Activated CD8-positive, alpha-beta memory T cell treated with anti-CD3 and anti-CD28 coated beads, Interleukin-2, amount 50 U/mL, for 24 hours (primary cell): ENCODE results near the gene EME2.
"Not testable (repeated sequence)": the region's sequence is repeated elsewhere in the genome, so short reads cannot be mapped to it uniquely, and the experiment has no call there.

Source experiments
- DNase-seq: peaks from one replicate; pipeline ENCODE4 v3.0.0-alpha.2; 2020; ENCODE audit errors: extremely low read depth

The EME2 gene

GRCh38 chr16:1791256-1791942, 18.8 kb downstream of the EME2 start:
- no peak for DNase-seq

- no peak for DNase-seq
These were observed 19.6 kb downstream of the EME2 start for GRCh38 chr16:1791943-1792812.

- no peak for DNase-seq
These were observed 20.4 kb downstream of the EME2 start for GRCh38 chr16:1792836-1793577.

GRCh38 chr16:1793578-1794220, 21.1 kb downstream of the EME2 start, which contains the start of gene IGFALS:
Gene IGFALS (minus strand): TSS chr16:1793705. CDS start chr16:1793652, 53 bp downstream.
- DNase-seq = no peak

GRCh38 chr16:1794221-1794871, 21.7 kb downstream of the EME2 start:
- no peak for DNase-seq

- no peak for DNase-seq
These were observed 22.5 kb downstream of the EME2 start for GRCh38 chr16:1794908-1795666.

- DNase-seq = not testable (repeated sequence)
These were observed 26.7 kb downstream of the EME2 start for GRCh38 chr16:1799263-1799662.

- DNase-seq = no peak
These were observed 28.1 kb downstream of the EME2 start for GRCh38 chr16:1800701-1801100.

GRCh38 chr16:1807626-1808025, 35.0 kb downstream of the EME2 start:
- no peak for DNase-seq

GRCh38 chr16:1808691-1809090, 36.1 kb downstream of the EME2 start:
- no peak for DNase-seq

GRCh38 chr16:1809281-1809801, 36.7 kb downstream of the EME2 start:
- no peak for DNase-seq

GRCh38 chr16:1810106-1810505, 37.5 kb downstream of the EME2 start:
- no peak for DNase-seq

- DNase-seq = no peak
These were observed 37.9 kb downstream of the EME2 start for GRCh38 chr16:1810536-1810935.

GRCh38 chr16:1812732-1813163, 40.1 kb downstream of the EME2 start:
- no peak for DNase-seq

GRCh38 chr16:1815461-1815860, 42.9 kb downstream of the EME2 start:
- no peak for DNase-seq

GRCh38 chr16:1816396-1817275, 44.0 kb downstream of the EME2 start:
- no peak for DNase-seq

- DNase-seq = no peak
These were observed 44.6 kb downstream of the EME2 start for GRCh38 chr16:1817276-1817589.

GRCh38 chr16:1817716-1818115, 45.1 kb downstream of the EME2 start:
- no peak for DNase-seq

- no peak for DNase-seq
These were observed 45.7 kb downstream of the EME2 start for GRCh38 chr16:1818204-1818872.
